ENCODE results near the gene PARP9. TPM values are rescaled to one million over a fixed set of nuclear protein-coding genes. Genes with fewer than 3 reads are reported as not detected.

The PARP9 gene
- polyA plus RNA-seq, 1 experiment, result 18.2 TPM

DNA sequence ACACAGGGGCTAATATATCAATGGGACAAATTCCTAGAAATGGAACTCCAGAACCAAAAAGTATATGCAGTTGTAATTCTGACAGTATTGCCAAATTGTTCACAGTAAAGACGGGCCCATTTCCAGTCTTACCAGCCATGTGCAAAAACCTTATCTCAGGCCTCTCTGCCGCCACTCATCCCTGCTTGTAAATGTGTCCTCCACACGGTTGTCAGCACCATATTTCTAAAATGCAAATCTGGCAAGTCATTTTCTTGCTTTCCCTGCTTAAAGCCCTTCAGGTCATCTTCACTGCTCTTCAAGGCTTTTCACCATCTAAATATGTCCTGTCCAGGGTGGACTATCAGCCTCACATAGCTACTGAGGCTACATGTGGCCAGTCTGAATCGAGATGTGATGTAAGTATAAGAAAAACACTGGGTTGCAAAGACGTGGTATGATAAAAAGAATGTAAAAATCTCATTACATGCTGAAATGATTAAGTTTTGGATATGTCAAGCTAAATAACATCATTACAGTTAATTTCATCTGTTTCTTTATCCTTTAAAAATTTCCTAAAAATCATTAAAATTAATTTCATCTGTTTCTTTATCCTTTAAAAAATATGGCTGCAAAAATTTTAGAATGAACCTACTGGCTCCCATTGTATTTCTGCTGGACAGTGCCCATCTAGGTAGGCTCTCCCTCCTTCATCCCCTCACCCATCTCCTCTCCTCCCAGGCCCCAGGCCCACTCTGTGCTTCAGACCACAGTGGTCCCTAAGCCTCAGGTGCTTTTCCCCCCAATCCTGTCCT, 980 bp downstream of the PARP9 start:
- Histone ChIP-seq H3K4me3 (ENCODE audit: low read depth, low read length) (peak overlapping the region; percentile 85), H3K36me3 (ENCODE audit: control insufficient read depth, insufficient read depth, low read length) (peaks cover 3% of the 10 kb centered on the region; the same call in 1 of the 2 replicates), H3K27me3 (ENCODE audit: control insufficient read depth, insufficient read depth, low read length) (no peaks in the 10 kb centered on the region)
- ChIA-PET CTCF (interaction anchor here (1.1 to 7.3 kb wide), 2 partner anchors 116 to 123 kb away, joined by 3 to 78 read pairs; partner anchors contain the start of gene PARP14), POLR2A (no interaction called here)
- TF ChIP-seq, protein P1, sequence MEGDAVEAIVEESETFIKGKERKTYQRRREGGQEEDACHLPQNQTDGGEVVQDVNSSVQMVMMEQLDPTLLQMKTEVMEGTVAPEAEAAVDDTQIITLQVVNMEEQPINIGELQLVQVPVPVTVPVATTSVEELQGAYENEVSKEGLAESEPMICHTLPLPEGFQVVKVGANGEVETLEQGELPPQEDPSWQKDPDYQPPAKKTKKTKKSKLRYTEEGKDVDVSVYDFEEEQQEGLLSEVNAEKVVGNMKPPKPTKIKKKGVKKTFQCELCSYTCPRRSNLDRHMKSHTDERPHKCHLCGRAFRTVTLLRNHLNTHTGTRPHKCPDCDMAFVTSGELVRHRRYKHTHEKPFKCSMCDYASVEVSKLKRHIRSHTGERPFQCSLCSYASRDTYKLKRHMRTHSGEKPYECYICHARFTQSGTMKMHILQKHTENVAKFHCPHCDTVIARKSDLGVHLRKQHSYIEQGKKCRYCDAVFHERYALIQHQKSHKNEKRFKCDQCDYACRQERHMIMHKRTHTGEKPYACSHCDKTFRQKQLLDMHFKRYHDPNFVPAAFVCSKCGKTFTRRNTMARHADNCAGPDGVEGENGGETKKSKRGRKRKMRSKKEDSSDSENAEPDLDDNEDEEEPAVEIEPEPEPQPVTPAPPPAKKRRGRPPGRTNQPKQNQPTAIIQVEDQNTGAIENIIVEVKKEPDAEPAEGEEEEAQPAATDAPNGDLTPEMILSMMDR (IDR thresholded peaks at IDR 0.05; ENCODE audit: insufficient read depth, low read depth, low read length), result no peak
- no peak for DNase-seq (ENCODE audit: low read depth)

DNA sequence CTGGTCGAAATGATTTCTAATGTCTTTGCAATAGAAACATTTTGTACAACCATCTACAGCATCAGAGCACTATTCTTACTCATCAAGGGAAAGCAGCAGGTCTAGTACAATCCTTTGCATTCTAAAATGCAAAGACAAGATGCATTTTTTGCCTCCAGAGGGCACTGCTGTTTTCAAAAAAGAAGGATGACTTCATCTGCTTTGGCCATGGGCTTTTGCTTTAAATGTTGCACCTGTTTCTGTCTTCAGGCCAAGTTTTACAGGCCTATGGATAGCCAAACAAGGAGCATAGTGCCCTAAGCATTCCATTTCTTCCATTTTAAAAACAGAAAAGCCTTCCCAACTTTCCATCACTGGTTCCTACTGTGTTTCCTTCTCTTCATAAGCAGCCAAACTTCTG, 3.4 kb downstream of the PARP9 start:
- Histone ChIP-seq H3K4me3 (ENCODE audit: low read depth, low read length) (no peak overlapping the region), H3K36me3 (ENCODE audit: control insufficient read depth, insufficient read depth, low read length) (peaks cover 2% of the 10 kb centered on the region), H3K27me3 (ENCODE audit: control insufficient read depth, insufficient read depth, low read length) (no peaks in the 10 kb centered on the region)
- ChIA-PET CTCF (interaction anchor here (1.0 to 7.3 kb wide), 5 partner anchors 42 to 383 kb away, joined by 3 to 78 read pairs (median 3); partner anchors contain the start of gene PARP14), POLR2A (no interaction called here)
- no peak for DNase-seq (ENCODE audit: low read depth)
- TF ChIP-seq, protein P1 (IDR thresholded peaks at IDR 0.05; ENCODE audit: insufficient read depth, low read depth, low read length), result peak; percentile 60

DNA sequence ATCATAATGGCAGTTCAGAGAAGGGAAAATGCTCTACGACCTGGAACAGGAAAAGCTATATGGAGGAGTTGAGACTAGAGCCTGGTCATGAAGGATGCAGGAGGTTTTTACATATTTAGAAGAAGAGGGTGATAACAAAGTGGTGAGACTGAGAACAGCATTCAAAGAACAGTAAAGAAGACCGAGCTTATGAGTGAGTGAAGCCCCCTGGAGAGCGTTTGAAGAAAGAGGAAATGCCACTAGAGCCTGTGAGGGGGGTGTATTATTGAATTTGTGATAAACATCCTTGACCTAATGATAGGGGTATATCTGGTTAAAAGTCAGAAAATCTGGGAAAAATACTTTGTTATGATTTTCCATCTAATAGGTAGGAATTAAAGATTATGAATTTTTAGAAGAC, 4.2 kb downstream of the PARP9 start:
- CTCF ChIA-PET, result interaction anchor here (0.7 to 7.3 kb wide), 6 partner anchors 12 to 469 kb away, joined by 3 to 78 read pairs (median 4); partner anchors contain the start of gene PARP14

DNA sequence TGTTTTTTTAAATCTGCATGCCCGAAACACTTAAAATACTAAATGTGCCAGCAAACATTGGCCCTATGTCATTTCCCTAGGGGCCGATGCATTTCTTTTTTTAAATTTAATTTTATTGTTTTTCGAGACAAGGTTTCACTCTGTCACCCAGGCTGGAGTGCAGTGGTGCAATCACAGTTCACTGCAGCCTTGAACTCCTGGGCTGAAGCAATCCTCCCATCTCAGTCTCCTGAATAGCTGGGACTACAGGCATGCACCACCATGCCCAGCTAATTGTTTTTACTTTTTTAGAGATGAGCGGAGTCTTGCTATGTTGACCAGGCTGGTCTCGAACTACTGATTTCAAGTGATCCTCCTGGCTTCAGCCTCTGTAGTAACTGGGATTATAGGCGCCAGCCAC, 5.5 kb downstream of the PARP9 start:
- POLR2A ChIA-PET, result no interaction called here
- CTCF ChIA-PET, result interaction anchor here (0.9 to 7.3 kb wide), 5 partner anchors 120 to 470 kb away, joined by 3 to 78 read pairs (median 4); partner anchors contain the start of gene PARP14
- no peaks in the 10 kb centered on the region for H3K27me3 ChIP-seq (ENCODE audit: control insufficient read depth, insufficient read depth, low read length)
- DNase-seq (ENCODE audit: low read depth), result no peak
- no peak overlapping the region for H3K4me3 ChIP-seq (ENCODE audit: low read depth, low read length)
- TF ChIP-seq, protein P1 (IDR thresholded peaks at IDR 0.05; ENCODE audit: insufficient read depth, low read depth, low read length), result no peak
- peaks cover 4% of the 10 kb centered on the region for H3K36me3 ChIP-seq (ENCODE audit: control insufficient read depth, insufficient read depth, low read length)

More for the DNA sequence above, 4.2 kb downstream of the PARP9 start:
- Histone ChIP-seq H3K36me3 (ENCODE audit: control insufficient read depth, insufficient read depth, low read length) (peaks cover 3% of the 10 kb centered on the region), H3K27me3 (ENCODE audit: control insufficient read depth, insufficient read depth, low read length) (no peaks in the 10 kb centered on the region), H3K4me3 (ENCODE audit: low read depth, low read length) (no peak overlapping the region)
- POLR2A ChIA-PET, result no interaction called here
- DNase-seq (ENCODE audit: low read depth), result no peak
- TF ChIP-seq, protein P1 (IDR thresholded peaks at IDR 0.05; ENCODE audit: insufficient read depth, low read depth, low read length), result no peak

DNA sequence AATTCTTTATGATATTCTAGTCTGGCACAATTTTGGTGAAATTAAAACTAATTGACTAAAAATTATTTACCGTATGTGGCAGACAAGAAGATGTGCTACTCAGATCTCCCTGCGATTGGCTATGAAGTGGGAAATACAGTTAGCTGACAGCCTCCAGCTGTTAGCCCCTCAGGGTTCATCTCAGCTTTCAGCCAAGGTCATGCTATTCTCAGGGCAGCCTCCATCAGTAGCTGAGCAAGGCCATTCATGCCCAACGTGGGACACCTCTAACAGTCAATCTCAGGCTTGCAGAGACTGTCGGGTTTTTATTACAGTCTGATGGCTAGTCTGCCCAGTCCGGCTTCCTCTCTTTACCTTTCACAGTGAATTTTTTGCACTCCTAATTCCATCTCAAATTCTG, 6.7 kb downstream of the PARP9 start:
- ChIA-PET CTCF (interaction anchor here (7.3 kb wide), 1 partner anchor 121 kb away, joined by 78 read pairs; the partner anchor contains the start of gene PARP14), POLR2A (no interaction called here)
- TF ChIP-seq, protein P1 (IDR thresholded peaks at IDR 0.05; ENCODE audit: insufficient read depth, low read depth, low read length), result no peak

More for the DNA sequence above, 6.7 kb downstream of the PARP9 start:
- no peak for DNase-seq (ENCODE audit: low read depth)
- Histone ChIP-seq H3K36me3 (ENCODE audit: control insufficient read depth, insufficient read depth, low read length) (peaks cover 4% of the 10 kb centered on the region), H3K4me3 (ENCODE audit: low read depth, low read length) (no peak overlapping the region), H3K27me3 (ENCODE audit: control insufficient read depth, insufficient read depth, low read length) (no peaks in the 10 kb centered on the region)

Measured in BJ (cell line).